ENCODE data around the gene LDLRAD4.

LDLRAD4 gene

GRCh38 chr18:13570856-13571495 is 352.4 kb downstream of the LDLRAD4 start:
- TF ChIP-seq REST (IDR thresholded peaks at IDR 0.05; ENCODE audit: low read depth): no peak
- no peak for TF ChIP-seq CREB1 (IDR thresholded peaks at IDR 0.05; ENCODE audit: low read depth)
- TF ChIP-seq EP300 (IDR thresholded peaks at IDR 0.05; ENCODE audit: borderline replicate concordance): no peak
- TF ChIP-seq RAD21 (IDR thresholded peaks at IDR 0.05; ENCODE audit: low read depth): no peak
- no peak for TF ChIP-seq MAX (IDR thresholded peaks at IDR 0.05)
- no peak for TF ChIP-seq FOXM1 (IDR thresholded peaks at IDR 0.05; ENCODE audit: borderline replicate concordance, low read depth)
- no peak for TF ChIP-seq TAF1 (IDR thresholded peaks at IDR 0.05; ENCODE audit: low read depth)
- TF ChIP-seq ZBTB7A (IDR thresholded peaks at IDR 0.05; ENCODE audit: low read depth): no peak
- no peak for TF ChIP-seq YY1 (IDR thresholded peaks at IDR 0.05; ENCODE audit: low read depth)

- no peak for TF ChIP-seq USF1 (IDR thresholded peaks at IDR 0.05)
- no peak for TF ChIP-seq RAD21 (IDR thresholded peaks at IDR 0.05; ENCODE audit: low read depth)
- no peak for TF ChIP-seq EGR1 (IDR thresholded peaks at IDR 0.05)
- TF ChIP-seq NFIC (IDR thresholded peaks at IDR 0.05): no peak
- TF ChIP-seq TAF1 (IDR thresholded peaks at IDR 0.05; ENCODE audit: low read depth): no peak
- no peak for TF ChIP-seq MAX (IDR thresholded peaks at IDR 0.05)
- no peak for TF ChIP-seq CEBPB (IDR thresholded peaks at IDR 0.05)
- TF ChIP-seq CREB1 (IDR thresholded peaks at IDR 0.05; ENCODE audit: low read depth): no peak
- TF ChIP-seq REST (IDR thresholded peaks at IDR 0.05; ENCODE audit: low read depth): no peak
- TF ChIP-seq TEAD4 (IDR thresholded peaks at IDR 0.05): no peak
- no peak for TF ChIP-seq EP300 (IDR thresholded peaks at IDR 0.05; ENCODE audit: borderline replicate concordance)
- no peak for TF ChIP-seq FOXM1 (IDR thresholded peaks at IDR 0.05; ENCODE audit: borderline replicate concordance, low read depth)
- TF ChIP-seq YY1 (IDR thresholded peaks at IDR 0.05; ENCODE audit: low read depth): no peak
- TF ChIP-seq ZBTB7A (IDR thresholded peaks at IDR 0.05; ENCODE audit: low read depth): no peak
- TF ChIP-seq TCF12 (IDR thresholded peaks at IDR 0.05; ENCODE audit: low read depth): no peak
These were observed 353.6 kb downstream of the LDLRAD4 start for GRCh38 chr18:13572148-13572547.

- TF ChIP-seq CEBPB (IDR thresholded peaks at IDR 0.05): no peak
- no peak for TF ChIP-seq FOXM1 (IDR thresholded peaks at IDR 0.05; ENCODE audit: borderline replicate concordance, low read depth)
- no peak for TF ChIP-seq EGR1 (IDR thresholded peaks at IDR 0.05)
- TF ChIP-seq YY1 (IDR thresholded peaks at IDR 0.05; ENCODE audit: low read depth): no peak
- TF ChIP-seq REST (IDR thresholded peaks at IDR 0.05; ENCODE audit: low read depth): no peak
- no peak for TF ChIP-seq TEAD4 (IDR thresholded peaks at IDR 0.05)
- TF ChIP-seq TAF1 (IDR thresholded peaks at IDR 0.05; ENCODE audit: low read depth): no peak
- no peak for TF ChIP-seq CREB1 (IDR thresholded peaks at IDR 0.05; ENCODE audit: low read depth)
- no peak for TF ChIP-seq ZBTB7A (IDR thresholded peaks at IDR 0.05; ENCODE audit: low read depth)
- TF ChIP-seq MAX (IDR thresholded peaks at IDR 0.05): no peak
- no peak for TF ChIP-seq EP300 (IDR thresholded peaks at IDR 0.05; ENCODE audit: borderline replicate concordance)
- TF ChIP-seq NFIC (IDR thresholded peaks at IDR 0.05): no peak
- TF ChIP-seq RAD21 (IDR thresholded peaks at IDR 0.05; ENCODE audit: low read depth): no peak
- no peak for TF ChIP-seq TCF12 (IDR thresholded peaks at IDR 0.05; ENCODE audit: low read depth)
These were observed 354.2 kb downstream of the LDLRAD4 start for GRCh38 chr18:13572721-13573120.

- TF ChIP-seq TEAD4 (IDR thresholded peaks at IDR 0.05) (no peak), TCF12 (IDR thresholded peaks at IDR 0.05; ENCODE audit: low read depth) (no peak), TAF1 (IDR thresholded peaks at IDR 0.05; ENCODE audit: low read depth) (no peak), EGR1 (IDR thresholded peaks at IDR 0.05) (no peak), EP300 (IDR thresholded peaks at IDR 0.05; ENCODE audit: borderline replicate concordance) (no peak), REST (IDR thresholded peaks at IDR 0.05; ENCODE audit: low read depth) (no peak), MAX (IDR thresholded peaks at IDR 0.05) (no peak), NFIC (IDR thresholded peaks at IDR 0.05) (no peak), CEBPB (IDR thresholded peaks at IDR 0.05) (no peak), RAD21 (IDR thresholded peaks at IDR 0.05; ENCODE audit: low read depth) (no peak), CREB1 (IDR thresholded peaks at IDR 0.05; ENCODE audit: low read depth) (no peak), USF1 (IDR thresholded peaks at IDR 0.05) (no peak), FOXM1 (IDR thresholded peaks at IDR 0.05; ENCODE audit: borderline replicate concordance, low read depth) (no peak), ZBTB7A (IDR thresholded peaks at IDR 0.05; ENCODE audit: low read depth) (no peak), YY1 (IDR thresholded peaks at IDR 0.05; ENCODE audit: low read depth) (no peak)
These were observed 355.2 kb downstream of the LDLRAD4 start for GRCh38 chr18:13573750-13574149.
